IMR-90 (cell line): ENCODE results near the gene XRCC4. TPM values are rescaled to one million over a fixed set of nuclear protein-coding genes. Genes with fewer than 3 reads are reported as not detected.
"Not testable (repeated sequence)": the region's sequence is repeated elsewhere in the genome, so short reads cannot be mapped to it uniquely, and the experiment has no call there.

Experiments
- ATAC-seq: fragments of 200-7000 bp; cut with Tn5 transposase; 2 replicates; pipeline ENCODE4 v1.9.1; 2020; ENCODE audit warnings: low read depth, mild to moderate bottlenecking, moderate library complexity
- BruUV-seq: library from RNA; stranded (reverse); fragments of 400-500 nt; replicated peaks from 2 replicates; lab custom pipeline; 2021; lab: Mats Ljungman, UMichigan
- CTCF ChIA-PET: fragments of 300-600 bp; formaldehyde crosslinking; extraction: SDS; loops from one replicate; lab custom pipeline; 2021; ENCODE audit warnings: antibody characterized with exemption; lab: Yijun Ruan, JAX
- POLR2A ChIA-PET: fragments of 300-600 bp; sonication (Branson Sonifier 250); formaldehyde crosslinking; loops from one replicate; lab custom pipeline; 2022; ENCODE audit warnings: antibody characterized with exemption; ENCODE audit not compliant: unreplicated experiment; lab: Charles Lee
- DNase-seq: peaks from one replicate; pipeline ENCODE4 v3.0.0; 2013
- H2AFZ ChIP-seq: replicated peaks from 2 replicates; pipeline ENCODE3; 2013; ENCODE audit warnings: low read length, mild to moderate bottlenecking; ENCODE audit not compliant: poor library complexity
- H2AK5ac ChIP-seq: 2 replicates; pipeline ENCODE4 v1.6.1; 2013; ENCODE audit warnings: low read depth, low read length, inconsistent platforms
- H2AK9ac ChIP-seq: replicated peaks from 2 replicates; pipeline ENCODE3; 2013; ENCODE audit warnings: mild to moderate bottlenecking, low read depth, low read length, moderate library complexity; ENCODE audit not compliant: poor library complexity
- H2BK120ac ChIP-seq: 2 replicates; pipeline ENCODE4 v1.6.1; 2013; ENCODE audit warnings: low read depth, low read length, inconsistent platforms
- H2BK15ac ChIP-seq: 3 replicates; pipeline ENCODE4 v1.6.1; 2013; ENCODE audit warnings: low read depth, low read length, inconsistent platforms
- H2BK20ac ChIP-seq: 2 replicates; pipeline ENCODE4 v1.6.1; 2013; ENCODE audit warnings: low read depth, mild to moderate bottlenecking, inconsistent platforms, low read length, moderate library complexity
- H2BK5ac ChIP-seq: 2 replicates; pipeline ENCODE4 v1.6.1; 2013; ENCODE audit warnings: mild to moderate bottlenecking, low read depth, low read length, inconsistent platforms; ENCODE audit not compliant: poor library complexity, severe bottlenecking
- H3K14ac ChIP-seq: replicated peaks from 2 replicates; pipeline ENCODE4 v1.6.1; 2013; ENCODE audit warnings: low read depth, low read length, inconsistent platforms
- H3K18ac ChIP-seq: 2 replicates; pipeline ENCODE4 v1.6.1; 2013; ENCODE audit warnings: low read depth, low read length, control low read depth
- H3K23ac ChIP-seq: 2 replicates; pipeline ENCODE4 v1.6.1; 2013; ENCODE audit warnings: low read depth, low read length, inconsistent platforms
- H3K27ac ChIP-seq: 2 replicates; pipeline ENCODE4 v1.5.1; 2013; ENCODE audit warnings: mild to moderate bottlenecking, control low read depth, low read length; ENCODE audit not compliant: insufficient read depth
- H3K27me3 ChIP-seq: 2 replicates; pipeline ENCODE4 v1.6.1; 2013; ENCODE audit warnings: low read length; ENCODE audit not compliant: control insufficient read depth, insufficient read depth
- H3K36me3 ChIP-seq: 2 replicates; pipeline ENCODE4 v1.6.1; 2013; ENCODE audit warnings: low read length, mixed read lengths; ENCODE audit not compliant: control insufficient read depth, insufficient read depth
- H3K4ac ChIP-seq: 2 replicates; pipeline ENCODE4 v1.6.1; 2013; ENCODE audit warnings: low read depth, low read length, inconsistent platforms
- H3K4me1 ChIP-seq: 2 replicates; pipeline ENCODE4 v1.6.1; 2013; ENCODE audit warnings: low read length, mixed read lengths; ENCODE audit not compliant: control insufficient read depth, insufficient read depth
- H3K4me2 ChIP-seq: 2 replicates; pipeline ENCODE4 v1.6.1; 2013; ENCODE audit warnings: low read depth, mild to moderate bottlenecking, control low read depth, low read length, moderate library complexity
- H3K4me3 ChIP-seq: 2 replicates; pipeline ENCODE4 v1.5.1; 2013; ENCODE audit warnings: low read depth, mild to moderate bottlenecking, control low read depth, low read length, moderate library complexity; ENCODE audit not compliant: insufficient read depth
- H3K56ac ChIP-seq: 2 replicates; pipeline ENCODE4 v1.6.1; 2013; ENCODE audit warnings: low read length, inconsistent platforms; ENCODE audit not compliant: insufficient read depth; ENCODE audit errors: extremely low read depth
- H3K79me1 ChIP-seq, 2 experiments: 2 replicates each; pipeline ENCODE4 v1.6.1; 2013; ENCODE audit warnings: low read length in 2 of 2, inconsistent platforms in 1 of 2, low read depth in 1 of 2
- H3K9ac ChIP-seq: 2 replicates; pipeline ENCODE4 v1.6.1; 2013; ENCODE audit warnings: low read depth, low read length, control low read depth
- H3K9me1 ChIP-seq: 2 replicates; pipeline ENCODE4 v1.6.1; 2013; ENCODE audit warnings: low read length, inconsistent platforms; ENCODE audit not compliant: insufficient read depth
- H3K9me3 ChIP-seq: 2 replicates; pipeline ENCODE4 v1.6.1; 2013; ENCODE audit warnings: low read length; ENCODE audit not compliant: control insufficient read depth, insufficient read depth
- H4K20me1 ChIP-seq: 2 replicates; pipeline ENCODE4 v1.6.1; 2013; ENCODE audit warnings: low read length, inconsistent platforms; ENCODE audit not compliant: insufficient read depth
- H4K5ac ChIP-seq: 2 replicates; pipeline ENCODE4 v1.6.1; 2013; ENCODE audit warnings: mild to moderate bottlenecking, low read depth, low read length, control low read depth
- H4K8ac ChIP-seq, 2 experiments: 2 replicates each; pipeline ENCODE4 v1.6.1; 2013; ENCODE audit warnings: low read depth in 2 of 2, low read length in 2 of 2, control low read depth in 1 of 2, inconsistent platforms in 1 of 2
- H4K91ac ChIP-seq: 2 replicates; pipeline ENCODE4 v1.6.1; 2013; ENCODE audit warnings: low read depth, low read length, inconsistent platforms; ENCODE audit not compliant: insufficient read depth
- CTCF ChIP-seq: conservative IDR thresholded peaks from 2 replicates; pipeline ENCODE4 v1.5.1; 2012; ENCODE audit warnings: mild to moderate bottlenecking, low read depth, low read length, improper control_type of control experiment
- WGBS, 2 experiments: methylation state at CpG; one replicate each; pipeline versions ENCODE4 v1.1.5 to v1.1.7; 2013; ENCODE audit warnings: missing lambda C conversion rate in 2 of 2; ENCODE audit not compliant: insufficient read length in 1 of 2; ENCODE audit errors: extremely low coverage in 2 of 2; 5-methylcytosine and 5-hydroxymethylcytosine counted together
- dilution Hi-C: fragments of 300-500 bp; cut with HindIII; formaldehyde crosslinking; loops from one replicate; pipeline ENCODE4 v1.14.3; 2018; ENCODE audit warnings: low sequenced_read_pairs; ENCODE audit not compliant: unreplicated experiment
- in situ Hi-C: fragments of 300-500 bp; cut with MboI; formaldehyde crosslinking; loops from 3 replicates; pipeline ENCODE4 v1.14.3; 2019; ENCODE audit warnings: low sequenced_read_pairs, inconsistent platforms, mixed read lengths
- intact Hi-C: fragments of 100-400 bp; cut with micrococcal nuclease; formaldehyde crosslinking; loops from 2 replicates; pipeline ENCODE4 v1.10.0; 2022
- polyA plus RNA-seq, 3 experiments: library from polyadenylated mRNA; depleted of rRNA; stranded (reverse); fragments of >200 nt; gene quantifications; 2 replicates each; pipeline ENCODE4 v1.2.3, GENCODE V29; 2012; ENCODE audit warnings: low replicate concordance in 1 of 3
- total RNA-seq: library from RNA; depleted of rRNA; stranded (reverse); fragments of >200 nt; gene quantifications from 2 replicates; pipeline ENCODE4 v1.2.3, GENCODE V29; 2012

Gene XRCC4
- total and polyA plus RNA-seq, 2 of the 4 experiments (the other 2 are of a cell fraction), result 3.5 to 4.7 TPM

GRCh38 chr5:83354958-83355357 is 277.6 kb downstream of the XRCC4 start:
- no peaks in the 10 kb centered on the region for H3K79me1 ChIP-seq
- ChIA-PET POLR2A (no interaction called here), CTCF (no interaction called here)
- DNase-seq (no peak), ATAC-seq (no peak)
- intact Hi-C loops, result no loop called here
- H3K9me3 ChIP-seq, result no peaks in the 10 kb centered on the region
- no peak for TF ChIP-seq CTCF
- H3K27ac ChIP-seq, result no peak overlapping the region
- no peak overlapping the region for H3K14ac ChIP-seq
- H2AK5ac ChIP-seq, result no peak overlapping the region
- no peaks in the 10 kb centered on the region for H3K27me3 ChIP-seq
- H4K20me1 ChIP-seq, result no peaks in the 10 kb centered on the region
- H3K9ac ChIP-seq, result no peak overlapping the region
- no peak overlapping the region for H2BK120ac ChIP-seq
- in situ Hi-C loops, result no loop called here
- H3K4me1 ChIP-seq, result no peaks in the 10 kb centered on the region
- no peak overlapping the region for H3K56ac ChIP-seq
- no peak overlapping the region for H2BK15ac ChIP-seq
- H3K36me3 ChIP-seq, result no peaks in the 10 kb centered on the region
- no peak overlapping the region for H4K8ac ChIP-seq
- no peak overlapping the region for H4K5ac ChIP-seq
- WGBS, 2 experiments, result no CpG with 5 or more reads among the region's 2 CpGs
- H4K91ac ChIP-seq, result no peak overlapping the region
- no peak overlapping the region for H2AK9ac ChIP-seq
- no peak overlapping the region for H2AFZ ChIP-seq
- dilution Hi-C loops, result no loop called here
- no peak overlapping the region for H3K23ac ChIP-seq
- no peak overlapping the region for H2BK20ac ChIP-seq
- no TSS peak for BruUV-seq
- no peak overlapping the region for H3K4me2 ChIP-seq
- no peak overlapping the region for H3K4ac ChIP-seq
- no peak overlapping the region for H3K18ac ChIP-seq
- no peak overlapping the region for H2BK5ac ChIP-seq
- H3K9me1 ChIP-seq, result no peaks in the 10 kb centered on the region
- H3K4me3 ChIP-seq, result no peak overlapping the region

GRCh38 chr5:83355482-83356014 is 278.2 kb downstream of the XRCC4 start:
- H3K4me3 ChIP-seq, H3K27ac ChIP-seq, H2BK5ac ChIP-seq, H3K9me1 ChIP-seq, dilution Hi-C loops, DNase-seq, H2BK20ac ChIP-seq, H4K5ac ChIP-seq, H3K4me1 ChIP-seq, H3K27me3 ChIP-seq, H3K9ac ChIP-seq, H3K18ac ChIP-seq, ATAC-seq, H2AK5ac ChIP-seq, H3K36me3 ChIP-seq, H3K79me1 ChIP-seq, POLR2A ChIA-PET, H4K8ac ChIP-seq, H3K4ac ChIP-seq, H4K91ac ChIP-seq, intact Hi-C loops, CTCF ChIA-PET, H2AFZ ChIP-seq, H2BK15ac ChIP-seq, H3K23ac ChIP-seq, BruUV-seq, H3K56ac ChIP-seq, H2AK9ac ChIP-seq, H3K14ac ChIP-seq, H2BK120ac ChIP-seq, in situ Hi-C loops, H4K20me1 ChIP-seq, H3K9me3 ChIP-seq, H3K4me2 ChIP-seq: not testable (repeated sequence)
- WGBS, 2 experiments, result no CpG with 5 or more reads among the region's 4 CpGs
